Left hindlimb (tissue), 1 donor: ENCODE data around the gene SND1.
"Not testable (repeated sequence)": the region's sequence is repeated elsewhere in the genome, so short reads cannot be mapped to it uniquely, and the experiment has no call there.

Experiments
- DNase-seq: peaks from one replicate; pipeline ENCODE4 v3.0.0-alpha.2; 2018

Gene SND1

DNA sequence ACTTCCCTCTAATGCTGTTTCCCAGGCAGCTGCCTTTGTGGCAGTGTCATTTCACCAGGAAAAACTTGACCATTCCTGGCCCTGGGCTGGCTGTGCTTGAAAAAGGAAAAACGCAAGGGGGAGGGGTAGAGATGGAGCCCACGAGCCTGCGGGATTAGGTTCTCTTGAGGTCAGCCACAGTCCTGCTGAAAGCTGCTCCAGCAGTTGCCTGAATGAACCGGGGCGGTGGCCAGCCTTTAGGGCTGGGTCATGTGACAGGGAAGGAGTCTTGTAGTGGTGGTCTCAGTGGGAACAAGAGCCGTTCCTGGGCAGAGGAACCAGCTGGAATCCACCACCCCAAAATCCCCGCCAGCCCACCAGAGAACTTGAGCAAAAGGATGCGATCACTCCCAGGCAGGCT is 430.4 kb downstream of the SND1 start:
- no peak for DNase-seq

DNA sequence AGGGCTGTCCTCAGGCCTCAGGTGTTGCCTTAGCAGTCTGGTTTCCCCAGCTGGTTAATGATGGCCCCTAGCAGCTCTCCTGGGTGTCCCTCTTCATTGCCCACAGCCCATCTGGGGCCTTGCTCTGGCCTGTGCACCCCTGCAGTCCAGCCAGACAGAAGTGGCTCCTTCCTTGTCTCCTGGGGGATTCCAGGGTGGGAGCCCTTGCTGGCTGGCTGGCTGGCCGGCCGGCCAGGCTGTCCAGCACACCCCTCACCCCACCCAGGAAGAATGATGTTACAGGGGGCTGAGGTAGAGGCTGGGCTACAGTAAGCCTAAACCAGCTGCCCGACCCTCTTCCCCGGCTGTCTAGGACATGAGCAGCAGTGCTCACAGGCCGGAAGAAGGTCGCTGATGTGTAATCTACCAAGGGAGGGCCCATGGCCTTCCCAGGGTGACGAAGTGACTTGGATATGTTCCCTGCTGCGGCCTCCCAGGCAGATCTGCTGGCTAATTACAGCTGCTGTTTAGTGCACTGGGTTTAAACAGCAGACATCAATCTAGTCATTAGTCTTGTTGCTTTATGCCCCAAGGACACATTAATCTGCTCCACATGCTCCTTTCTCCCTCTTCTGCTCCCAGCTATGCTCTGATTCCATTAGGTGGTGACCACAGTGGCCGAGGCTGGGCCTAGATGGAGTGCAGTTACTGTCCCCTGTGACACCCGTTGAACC is 433.1 kb downstream of the SND1 start:
- no peak for DNase-seq

DNA sequence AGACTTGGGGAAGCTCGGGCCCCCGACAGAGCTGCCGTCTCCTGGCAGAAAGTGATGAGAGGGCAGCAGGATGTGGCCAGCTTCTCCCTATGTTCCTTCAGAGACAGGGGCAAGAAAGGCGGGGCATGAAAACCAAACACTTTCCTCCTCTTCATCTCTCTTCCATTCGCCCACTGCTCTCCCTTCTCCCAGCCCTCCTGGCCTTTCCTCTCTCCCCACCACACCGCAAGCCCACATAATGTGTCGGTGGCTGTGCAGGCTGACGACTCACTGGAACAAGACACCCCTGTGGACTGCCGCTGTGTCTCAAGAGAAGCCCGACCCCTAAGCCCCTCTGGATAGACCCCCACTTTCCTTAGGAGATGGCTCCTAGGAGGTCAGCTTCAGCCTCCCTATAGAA is 438.5 kb downstream of the SND1 start:
- DNase-seq: no peak

- DNase-seq: no peak
Measured at GRCh38 chr7:128091106-128091505, 439.1 kb downstream of the SND1 start.

DNA sequence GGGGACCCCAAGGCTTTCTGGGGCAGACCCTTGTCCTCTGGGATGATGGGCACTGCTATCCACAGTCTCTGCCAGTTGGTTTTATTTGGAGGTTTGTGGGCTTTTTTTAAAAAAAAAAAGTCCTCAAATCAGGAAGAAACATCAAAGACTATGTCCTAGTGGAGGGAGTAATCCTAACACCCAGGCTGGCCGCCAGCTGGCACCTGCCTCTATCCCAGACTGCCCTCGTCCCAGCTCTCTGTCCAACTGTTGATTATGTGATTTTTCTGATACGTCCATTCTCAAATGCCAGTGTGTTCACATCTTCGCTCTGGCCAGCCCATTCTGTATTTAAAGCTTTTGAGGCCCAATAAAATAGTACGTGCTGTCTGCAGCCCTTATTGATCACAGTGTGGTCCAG is 440.2 kb downstream of the SND1 start:
- no peak for DNase-seq

- no peak for DNase-seq
Measured at GRCh38 chr7:128093614-128094570, 441.9 kb downstream of the SND1 start.

DNA sequence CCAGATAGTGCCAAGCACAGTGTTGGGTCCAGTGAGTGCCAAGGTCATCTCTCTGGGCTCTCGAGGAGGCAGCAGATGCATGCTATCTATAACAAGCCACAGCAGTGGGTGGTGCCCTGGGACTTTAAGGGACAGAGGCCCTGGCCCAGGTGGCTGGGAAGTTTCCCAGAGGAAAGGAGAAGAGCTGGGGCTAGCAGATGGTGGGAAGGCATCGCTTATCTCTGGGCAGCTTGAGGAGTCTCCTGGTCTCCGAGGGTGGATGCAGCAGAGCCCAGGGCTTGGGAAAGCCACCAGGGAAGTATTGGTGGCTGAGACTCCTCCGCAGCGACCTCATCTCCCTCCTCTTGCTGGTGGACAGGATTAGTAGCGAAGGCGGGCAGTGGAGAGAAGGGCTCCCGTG is 442.7 kb downstream of the SND1 start:
- DNase-seq: no peak

GRCh38 chr7:128097211-128097731 is 445.3 kb downstream of the SND1 start:
- no peak for DNase-seq

GRCh38 chr7:128098629-128099028 is 446.6 kb downstream of the SND1 start:
- DNase-seq: no peak

- no peak for DNase-seq
Measured at GRCh38 chr7:128099204-128099671, 447.2 kb downstream of the SND1 start.

DNA sequence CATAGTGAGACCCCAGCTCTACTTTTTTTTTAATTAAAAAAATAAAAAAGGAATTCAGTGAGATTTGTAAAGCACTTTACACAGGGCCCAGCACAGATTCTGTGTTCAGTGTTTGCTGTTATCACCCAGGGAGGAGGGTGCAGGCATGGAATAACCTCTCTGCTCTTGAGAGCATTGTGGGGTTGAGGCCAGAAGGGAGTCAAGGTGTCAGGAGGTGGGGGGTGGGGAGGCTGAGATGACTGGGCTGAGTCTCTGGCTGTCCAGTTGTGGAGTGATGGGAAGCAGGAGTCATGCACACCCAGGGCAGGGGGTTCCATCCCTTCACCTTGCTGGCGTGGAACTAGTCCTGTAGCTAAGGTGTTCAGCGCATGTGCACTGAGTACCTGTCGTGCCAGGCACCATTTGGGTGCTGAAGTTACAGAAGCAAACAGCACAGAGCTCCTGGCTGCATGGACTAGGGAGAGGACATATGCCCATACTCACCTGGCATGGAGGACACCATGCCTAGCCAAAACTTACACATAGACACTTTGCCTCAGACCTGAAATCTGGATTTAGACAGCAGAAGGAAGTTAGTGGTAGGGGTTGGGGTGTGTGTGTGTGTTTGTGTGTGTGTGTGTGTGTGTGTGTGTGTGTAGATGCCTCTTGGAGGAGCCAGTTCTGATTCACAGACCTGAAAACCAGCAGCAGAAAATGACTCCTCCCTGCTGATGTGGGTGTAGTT is 448.4 kb downstream of the SND1 start:
- DNase-seq: no peak

DNA sequence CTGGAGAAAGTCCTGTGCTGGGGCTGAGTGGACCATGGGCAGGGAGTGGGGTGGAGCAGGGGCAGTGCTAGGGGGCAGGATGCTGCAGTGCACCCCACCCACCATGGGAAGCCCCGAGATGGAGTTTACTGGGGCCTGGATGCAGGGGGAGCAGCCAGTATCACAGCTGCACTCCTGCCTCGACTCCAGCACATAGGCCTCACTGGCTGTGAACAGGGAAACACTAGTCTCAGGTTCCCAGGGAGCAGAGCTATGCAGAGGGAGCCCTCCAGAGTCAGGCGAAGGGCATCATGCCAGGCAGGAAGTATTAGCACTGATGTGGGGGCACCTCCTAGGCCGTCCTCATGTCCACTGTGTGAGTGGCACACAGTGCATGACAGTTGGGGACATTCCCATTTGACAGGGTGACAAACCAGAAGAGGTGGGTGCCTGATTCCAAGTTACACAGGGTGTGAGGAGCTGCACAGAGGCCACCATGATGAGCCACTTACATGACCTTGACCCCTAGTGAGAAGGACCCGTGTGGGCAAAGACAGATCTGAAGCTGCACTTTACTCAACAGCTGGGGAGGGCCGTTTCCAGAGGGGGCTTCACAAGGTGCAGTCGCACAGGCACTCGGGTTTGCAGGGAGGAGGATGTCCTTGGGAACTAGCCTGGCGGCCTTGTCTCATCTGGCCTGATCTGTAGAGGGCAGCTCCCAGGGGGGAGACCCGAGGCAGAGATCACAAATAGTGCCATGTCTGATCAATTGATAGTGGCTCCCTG is 449.1 kb downstream of the SND1 start:
- DNase-seq: no peak

DNA sequence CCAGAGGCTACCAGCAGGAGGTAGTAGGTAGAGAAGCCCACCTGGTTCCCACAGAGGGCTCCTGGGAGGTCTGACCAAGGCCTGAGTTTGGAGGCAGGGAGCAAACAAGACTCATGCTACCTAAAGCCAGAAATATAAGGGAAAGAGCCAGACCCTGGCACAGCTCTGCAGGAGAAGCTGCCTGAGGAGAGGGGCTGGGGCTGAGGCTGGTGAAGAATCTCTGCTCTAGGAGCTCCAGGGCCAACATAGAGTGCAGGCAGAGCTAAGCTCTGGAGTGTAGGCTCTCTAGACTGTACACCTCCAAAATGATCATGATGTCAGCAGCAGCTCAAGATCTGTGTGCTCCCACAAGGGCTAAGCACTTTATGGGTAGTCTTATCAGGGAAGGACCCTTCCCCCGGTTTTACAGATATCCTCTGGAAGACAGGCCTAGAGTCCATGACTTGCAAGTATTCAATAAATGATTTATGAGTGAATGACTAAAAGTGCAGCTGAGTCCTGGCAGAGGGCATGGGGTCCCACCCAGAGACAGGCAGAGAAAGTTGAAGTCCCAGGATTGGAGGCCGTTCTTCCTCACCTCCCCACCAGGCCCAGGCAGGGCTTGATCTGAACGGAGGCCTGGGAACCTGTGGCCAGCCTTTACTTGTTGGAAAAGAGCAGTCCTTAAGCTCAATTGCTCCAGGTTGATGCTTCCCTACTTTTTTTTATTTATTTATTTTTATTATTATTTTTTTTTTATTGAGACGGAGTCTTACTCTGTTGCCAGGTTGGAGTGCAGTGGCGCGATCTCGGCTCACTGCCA is 450.7 kb downstream of the SND1 start:
- DNase-seq: no peak

DNA sequence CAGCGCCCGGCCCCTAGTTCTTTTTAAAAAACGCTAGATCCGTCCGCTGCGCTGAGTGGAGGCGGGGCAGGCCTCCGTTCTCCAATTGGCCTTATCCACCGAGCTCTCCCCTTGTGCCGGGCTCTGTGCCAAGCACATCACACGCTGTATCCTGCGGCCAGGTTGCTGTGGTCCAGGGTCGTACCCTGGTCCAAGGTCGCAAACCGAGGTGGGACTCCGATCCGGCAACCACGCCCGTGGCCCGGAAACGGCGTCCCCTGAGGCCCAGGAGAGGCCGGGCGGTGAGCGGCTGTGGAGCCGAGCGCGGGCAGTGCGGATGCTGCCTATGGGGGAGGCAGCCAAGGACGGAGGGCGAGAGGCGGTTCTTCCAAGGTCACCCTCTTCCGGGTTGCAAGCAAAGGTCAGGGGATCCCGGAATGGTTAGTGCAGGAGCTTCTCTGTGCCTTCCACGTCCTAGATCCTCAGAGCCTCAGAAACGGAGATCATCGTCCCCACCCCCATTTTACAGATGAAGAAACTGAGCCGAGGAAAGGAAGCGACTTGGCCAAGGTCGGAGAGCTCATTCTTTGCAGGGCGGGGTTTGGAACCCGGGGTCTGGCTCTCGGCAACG is 451.6 kb downstream of the SND1 start:
- peak; percentile 60 for DNase-seq

- DNase-seq: peak; percentile 48
Measured at GRCh38 chr7:128104108-128104742, 452.2 kb downstream of the SND1 start.

- DNase-seq: no peak
Measured at GRCh38 chr7:128105228-128106022, 453.4 kb downstream of the SND1 start.

GRCh38 chr7:128106821-128107220 is 454.8 kb downstream of the SND1 start:
- DNase-seq: no peak

GRCh38 chr7:128107516-128107915 is 455.5 kb downstream of the SND1 start:
- not testable (repeated sequence) for DNase-seq

GRCh38 chr7:128108129-128108528 is 456.1 kb downstream of the SND1 start:
- DNase-seq: no peak
